ENCODE results near the gene GJA3.

DNA sequence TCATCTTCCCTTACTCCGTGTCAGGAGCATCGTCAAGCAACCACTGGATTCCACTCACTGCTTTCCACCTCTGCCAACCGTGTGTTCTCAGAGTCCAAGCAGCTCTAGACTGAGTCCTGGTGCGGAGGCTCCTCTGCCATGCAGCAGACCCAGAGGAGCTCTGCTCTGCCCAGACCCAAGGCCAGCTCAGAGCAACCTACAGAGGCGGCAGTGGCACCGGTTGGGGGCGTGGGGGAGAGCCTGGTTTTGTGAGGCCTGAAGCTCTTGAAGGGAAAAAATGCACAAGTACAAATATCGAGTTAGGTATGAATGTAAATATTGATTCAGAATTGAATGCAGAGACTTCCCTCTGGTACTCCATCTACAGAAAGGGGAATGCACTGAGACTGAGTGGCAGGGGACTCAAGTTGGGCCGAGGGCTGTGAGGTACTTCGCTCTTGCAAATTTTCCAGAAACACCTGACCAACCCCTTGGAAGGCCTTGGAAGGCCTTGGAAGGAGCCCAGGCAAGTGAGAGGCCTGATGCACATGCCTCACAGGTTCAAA, 46.7 kb downstream of the GJA3 start:
- no peak for TF ChIP-seq POLR2A (IDR thresholded peaks at IDR 0.05)
- TF ChIP-seq, protein P1, sequence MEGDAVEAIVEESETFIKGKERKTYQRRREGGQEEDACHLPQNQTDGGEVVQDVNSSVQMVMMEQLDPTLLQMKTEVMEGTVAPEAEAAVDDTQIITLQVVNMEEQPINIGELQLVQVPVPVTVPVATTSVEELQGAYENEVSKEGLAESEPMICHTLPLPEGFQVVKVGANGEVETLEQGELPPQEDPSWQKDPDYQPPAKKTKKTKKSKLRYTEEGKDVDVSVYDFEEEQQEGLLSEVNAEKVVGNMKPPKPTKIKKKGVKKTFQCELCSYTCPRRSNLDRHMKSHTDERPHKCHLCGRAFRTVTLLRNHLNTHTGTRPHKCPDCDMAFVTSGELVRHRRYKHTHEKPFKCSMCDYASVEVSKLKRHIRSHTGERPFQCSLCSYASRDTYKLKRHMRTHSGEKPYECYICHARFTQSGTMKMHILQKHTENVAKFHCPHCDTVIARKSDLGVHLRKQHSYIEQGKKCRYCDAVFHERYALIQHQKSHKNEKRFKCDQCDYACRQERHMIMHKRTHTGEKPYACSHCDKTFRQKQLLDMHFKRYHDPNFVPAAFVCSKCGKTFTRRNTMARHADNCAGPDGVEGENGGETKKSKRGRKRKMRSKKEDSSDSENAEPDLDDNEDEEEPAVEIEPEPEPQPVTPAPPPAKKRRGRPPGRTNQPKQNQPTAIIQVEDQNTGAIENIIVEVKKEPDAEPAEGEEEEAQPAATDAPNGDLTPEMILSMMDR (IDR thresholded peaks at IDR 0.05 in 4 of 5, conservative IDR thresholded peaks at IDR 0.05 in 1 of 5), result no peak
